ENCODE results near the gene AKAP12. TPM values are rescaled to one million over a fixed set of nuclear protein-coding genes. Genes with fewer than 3 reads are reported as not detected.
"Not testable (repeated sequence)": the region's sequence is repeated elsewhere in the genome, so short reads cannot be mapped to it uniquely, and the experiment has no call there.

AKAP12 gene
- total RNA-seq, 2 donors from 2014 or later = 0.18 to 0.20 TPM

DNA sequence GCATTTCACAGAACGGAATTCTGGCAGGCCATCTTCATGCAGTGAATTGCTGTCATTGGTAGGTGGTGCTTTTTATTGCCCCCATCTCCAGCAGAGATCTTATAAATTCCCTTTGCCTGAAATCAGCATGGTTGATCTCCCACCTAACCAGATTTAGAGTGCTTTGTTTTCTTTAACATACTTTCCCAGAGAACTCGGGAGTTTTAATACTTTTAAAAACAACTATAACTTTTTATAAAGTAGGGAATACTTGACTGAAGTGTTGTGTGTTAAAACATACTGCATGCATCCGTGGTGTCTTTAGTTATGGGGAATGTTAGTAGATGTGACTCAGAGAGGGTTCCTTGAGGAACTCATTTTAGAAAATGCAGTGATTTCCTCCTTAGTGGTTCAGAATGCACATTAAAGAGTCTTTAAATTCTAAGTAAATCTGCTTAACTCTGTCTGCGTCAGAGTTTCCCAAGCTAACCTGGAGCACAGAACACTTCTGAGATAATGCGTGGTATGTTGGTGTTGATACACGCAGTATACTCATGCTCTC is 54.9 kb downstream of the AKAP12 start:
- H3K9me3 ChIP-seq (ENCODE audit: control insufficient read depth, low read length, poor library complexity, severe bottlenecking) = no peaks in the 10 kb centered on the region
- H3K36me3 Mint-ChIP-seq (ENCODE audit: low read depth) = peaks cover 3% of the 10 kb centered on the region
- H3K4me3 Mint-ChIP-seq = no peak overlapping the region
- no peak overlapping the region for H3K27ac Mint-ChIP-seq
- DNase-seq = no peak
- H3K4me1 Mint-ChIP-seq = peaks cover 9% of the 10 kb centered on the region
- peaks cover 69% of the 10 kb centered on the region for H3K27me3 Mint-ChIP-seq
- ATAC-seq = no peak

DNA sequence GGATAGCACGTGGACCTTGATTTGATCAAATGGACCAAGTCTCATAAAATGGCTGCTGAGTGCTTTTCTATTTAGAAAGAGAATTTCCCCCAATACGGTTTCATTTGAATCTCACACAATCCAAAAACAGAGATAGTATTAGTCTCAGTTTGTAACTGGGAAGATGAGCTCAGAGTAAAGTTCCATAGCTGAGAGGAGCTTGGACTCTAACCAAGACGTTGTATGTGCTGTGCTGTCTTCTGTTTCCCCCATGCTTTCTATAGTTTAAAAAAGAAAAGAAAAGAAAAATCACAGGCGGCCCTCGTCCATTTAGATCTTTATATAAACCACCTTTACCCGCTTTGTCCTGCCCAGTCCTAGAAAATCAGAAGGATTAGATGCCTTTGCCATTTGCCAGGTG is 58.1 kb downstream of the AKAP12 start:
- H3K27me3 Mint-ChIP-seq = peaks cover 62% of the 10 kb centered on the region
- H3K4me1 Mint-ChIP-seq = peaks cover 2% of the 10 kb centered on the region
- ATAC-seq (no peak), DNase-seq (no peak)
- H3K9me3 ChIP-seq (ENCODE audit: control insufficient read depth, low read length, poor library complexity, severe bottlenecking) = no peaks in the 10 kb centered on the region
- no peak overlapping the region for H3K4me3 Mint-ChIP-seq
- H3K36me3 Mint-ChIP-seq (ENCODE audit: low read depth) = no peaks in the 10 kb centered on the region
- H3K27ac Mint-ChIP-seq = no peak overlapping the region

DNA sequence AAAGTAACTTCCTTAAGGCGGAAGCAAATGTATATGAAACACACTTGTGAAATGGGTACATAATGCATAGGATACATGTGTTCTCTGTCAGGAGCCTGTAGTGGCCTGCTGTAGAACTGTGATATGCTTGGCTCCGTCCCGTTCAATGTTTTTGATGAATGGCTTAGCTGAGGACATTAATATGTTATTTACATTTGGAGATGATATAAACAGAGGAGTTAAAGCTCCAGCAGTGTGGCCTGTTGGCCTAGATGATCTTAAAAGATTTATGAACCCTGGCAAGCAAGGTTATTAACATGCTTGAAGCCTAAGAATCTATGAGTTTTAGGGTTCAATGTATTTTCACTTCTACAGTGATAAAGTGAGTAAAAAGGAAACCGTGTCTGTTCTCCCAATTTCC is 59.2 kb downstream of the AKAP12 start:
- H3K27me3 Mint-ChIP-seq = peaks cover 60% of the 10 kb centered on the region

DNA sequence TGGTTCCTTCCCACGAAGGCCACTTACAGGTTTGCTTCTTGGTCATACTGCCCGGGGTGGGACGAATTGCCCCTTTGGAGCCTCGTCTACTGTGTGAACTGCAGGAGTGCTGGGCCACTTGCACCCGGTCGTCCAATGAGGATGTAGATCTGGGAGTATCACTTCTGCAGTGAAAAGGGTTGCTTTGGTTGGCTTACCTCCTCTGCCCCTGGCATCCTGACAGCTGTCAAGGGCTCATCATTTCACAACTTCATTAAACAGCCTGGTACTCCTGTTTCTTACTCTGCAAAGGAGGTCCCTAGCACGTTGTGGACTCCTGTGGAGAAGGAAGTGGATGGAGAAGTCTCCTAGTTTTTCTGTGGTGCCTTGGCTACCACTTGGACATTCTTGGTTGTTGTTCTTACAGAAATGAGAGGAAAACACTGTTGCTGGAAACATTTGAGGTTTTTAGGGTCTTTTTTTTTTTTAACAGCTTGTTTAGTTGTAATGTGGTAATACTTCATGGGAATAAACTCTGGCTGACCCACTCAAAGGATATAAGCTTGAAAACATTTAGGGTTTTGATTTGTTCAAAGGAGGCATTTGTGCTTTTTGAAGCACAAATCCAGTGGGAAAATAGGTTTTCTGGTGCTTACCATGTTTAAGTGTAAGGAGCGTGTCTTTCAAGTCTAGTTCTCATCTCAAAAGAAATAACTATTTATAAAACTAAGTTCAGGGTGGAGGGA is 60.7 kb downstream of the AKAP12 start:
- no peaks in the 10 kb centered on the region for H3K36me3 Mint-ChIP-seq (ENCODE audit: low read depth)
- no peak overlapping the region for H3K4me3 Mint-ChIP-seq
- H3K27me3 Mint-ChIP-seq = peaks cover 57% of the 10 kb centered on the region
- no peaks in the 10 kb centered on the region for H3K9me3 ChIP-seq (ENCODE audit: control insufficient read depth, low read length, poor library complexity, severe bottlenecking)
- H3K4me1 Mint-ChIP-seq = peaks cover 2% of the 10 kb centered on the region
- ATAC-seq = no peak
- H3K27ac Mint-ChIP-seq = no peak overlapping the region
- DNase-seq = no peak

More for the DNA sequence above, 59.2 kb downstream of the AKAP12 start:
- no peaks in the 10 kb centered on the region for H3K9me3 ChIP-seq (ENCODE audit: control insufficient read depth, low read length, poor library complexity, severe bottlenecking)
- DNase-seq = no peak
- Mint-ChIP-seq H3K36me3 (ENCODE audit: low read depth) (no peaks in the 10 kb centered on the region), H3K4me1 (peaks cover 2% of the 10 kb centered on the region), H3K4me3 (no peak overlapping the region), H3K27ac (no peak overlapping the region)
- ATAC-seq = no peak

DNA sequence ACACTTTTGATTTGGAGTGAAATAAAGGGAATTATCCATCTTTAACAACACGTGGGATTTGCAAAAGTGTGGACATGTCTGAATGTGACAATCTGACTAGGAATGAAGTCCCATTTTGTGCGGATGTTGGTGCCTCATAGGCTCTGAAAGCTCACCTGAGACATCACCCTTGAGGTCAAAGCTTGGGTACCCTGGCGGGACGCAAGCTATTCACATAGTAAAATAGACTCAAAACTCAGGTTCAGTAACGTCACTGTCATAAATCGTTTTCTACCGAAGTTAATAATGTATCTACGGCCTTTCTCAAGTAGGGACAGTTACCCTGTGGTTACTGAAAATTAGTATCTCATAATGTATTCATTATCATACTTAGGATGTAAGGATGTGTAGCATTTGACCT is 61.8 kb downstream of the AKAP12 start:
- ATAC-seq (no peak), DNase-seq (no peak)
- H3K4me3 Mint-ChIP-seq = no peak overlapping the region
- H3K27me3 Mint-ChIP-seq = peaks cover 57% of the 10 kb centered on the region
- H3K27ac Mint-ChIP-seq = no peak overlapping the region
- H3K36me3 Mint-ChIP-seq (ENCODE audit: low read depth) = no peaks in the 10 kb centered on the region
- peaks cover 5% of the 10 kb centered on the region for H3K4me1 Mint-ChIP-seq
- H3K9me3 ChIP-seq (ENCODE audit: control insufficient read depth, low read length, poor library complexity, severe bottlenecking) = no peaks in the 10 kb centered on the region

DNA sequence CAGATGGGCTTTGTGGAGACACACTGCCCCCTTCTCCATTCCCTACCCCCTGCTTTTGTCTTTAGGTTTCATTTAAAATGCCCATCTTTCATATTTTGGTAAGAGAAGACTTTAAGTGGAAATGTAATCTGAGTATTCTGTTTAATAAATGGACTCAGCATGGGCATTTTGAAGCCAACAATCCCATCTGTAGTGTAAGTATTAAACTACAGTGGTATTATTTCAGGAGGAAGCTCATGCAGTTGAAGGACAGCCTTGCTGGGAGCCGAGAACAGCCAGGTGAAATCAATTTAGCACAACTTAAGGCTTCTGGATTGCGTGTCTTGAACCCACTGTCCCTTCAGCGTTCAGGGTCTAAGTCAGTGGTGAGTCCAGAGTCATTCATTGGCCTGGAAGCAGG is 63.5 kb downstream of the AKAP12 start:
- H3K9me3 ChIP-seq (ENCODE audit: control insufficient read depth, low read length, poor library complexity, severe bottlenecking) = no peaks in the 10 kb centered on the region
- ATAC-seq (no peak), DNase-seq (no peak)
- no peak overlapping the region for H3K4me3 Mint-ChIP-seq
- H3K27ac Mint-ChIP-seq = no peak overlapping the region
- H3K27me3 Mint-ChIP-seq = peaks cover 50% of the 10 kb centered on the region
- peaks cover 5% of the 10 kb centered on the region for H3K4me1 Mint-ChIP-seq
- H3K36me3 Mint-ChIP-seq (ENCODE audit: low read depth) = no peaks in the 10 kb centered on the region

DNA sequence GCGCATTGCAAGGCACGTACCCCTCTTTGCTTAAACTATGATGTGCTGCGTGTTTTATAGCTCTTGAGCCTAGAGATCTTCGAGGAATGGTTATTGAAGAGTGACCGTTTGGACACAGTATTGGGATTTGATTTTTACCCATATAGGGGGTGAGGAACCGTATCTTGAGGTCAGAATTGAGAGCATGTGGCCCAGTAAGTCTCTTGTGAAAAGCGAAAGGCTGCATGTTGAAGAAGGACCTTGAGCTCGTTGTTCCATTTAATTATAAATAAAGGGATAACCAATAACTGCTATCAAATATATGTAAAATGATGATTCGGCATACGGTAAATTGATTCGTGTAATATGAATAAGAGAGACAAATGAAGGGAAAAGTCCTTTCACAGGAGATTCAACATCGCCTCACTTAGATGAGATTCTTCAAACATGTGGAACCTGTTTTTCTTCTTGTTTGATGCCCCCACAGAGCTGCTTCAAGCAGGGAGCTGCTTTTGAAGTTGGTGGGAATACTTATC is 66.6 kb downstream of the AKAP12 start:
- no peaks in the 10 kb centered on the region for H3K36me3 Mint-ChIP-seq (ENCODE audit: low read depth)
- no peak for ATAC-seq
- DNase-seq = no peak
- H3K4me1 Mint-ChIP-seq = peaks cover 3% of the 10 kb centered on the region
- no peak overlapping the region for H3K27ac Mint-ChIP-seq
- peaks cover 46% of the 10 kb centered on the region for H3K27me3 Mint-ChIP-seq
- H3K4me3 Mint-ChIP-seq = no peak overlapping the region
- H3K9me3 ChIP-seq (ENCODE audit: control insufficient read depth, low read length, poor library complexity, severe bottlenecking) = no peaks in the 10 kb centered on the region

DNA sequence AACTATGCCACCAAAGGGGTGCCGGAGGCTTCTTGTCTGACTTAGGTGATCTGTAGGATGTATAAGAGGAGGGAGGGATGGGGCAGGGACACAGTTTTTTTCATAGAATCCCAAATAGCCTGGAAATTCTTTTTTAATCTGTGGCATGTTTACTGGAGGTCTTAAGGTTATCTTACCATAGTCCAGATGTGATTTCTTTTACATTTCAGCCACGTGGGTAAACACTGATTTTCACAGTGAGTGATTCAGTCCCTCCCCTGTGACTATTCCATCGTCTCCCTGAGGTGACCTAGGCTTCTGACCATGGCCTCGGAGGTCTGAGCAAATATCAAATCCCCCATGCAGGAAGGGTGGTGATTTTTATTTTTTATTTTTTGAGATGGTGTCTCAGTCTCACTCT is 67.7 kb downstream of the AKAP12 start:
- H3K27ac Mint-ChIP-seq = no peak overlapping the region
- DNase-seq (no peak), ATAC-seq (no peak)
- H3K9me3 ChIP-seq (ENCODE audit: control insufficient read depth, low read length, poor library complexity, severe bottlenecking) = no peaks in the 10 kb centered on the region
- H3K4me3 Mint-ChIP-seq = no peak overlapping the region
- H3K27me3 Mint-ChIP-seq = peaks cover 47% of the 10 kb centered on the region
- peaks cover 3% of the 10 kb centered on the region for H3K4me1 Mint-ChIP-seq
- H3K36me3 Mint-ChIP-seq (ENCODE audit: low read depth) = no peaks in the 10 kb centered on the region

DNA sequence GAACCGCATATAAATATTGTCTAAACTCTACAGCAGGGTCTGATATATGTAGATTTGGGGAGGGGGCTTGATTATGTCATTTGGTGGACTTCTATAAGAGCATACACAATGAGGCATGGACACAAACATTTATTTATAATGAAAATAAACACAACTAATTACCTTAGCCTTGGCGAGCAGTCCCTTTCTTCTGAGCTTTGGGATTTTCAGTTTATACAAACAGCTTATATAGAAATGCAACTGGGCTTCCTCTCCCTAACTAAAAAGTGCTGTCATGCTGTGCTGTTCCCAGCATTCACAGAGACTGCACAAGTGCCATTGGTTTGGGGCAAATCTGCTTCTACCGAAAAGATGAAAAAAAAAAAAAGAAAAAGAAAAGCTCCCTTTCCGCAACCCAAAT is 69.9 kb downstream of the AKAP12 start:
- no peaks in the 10 kb centered on the region for H3K9me3 ChIP-seq (ENCODE audit: control insufficient read depth, low read length, poor library complexity, severe bottlenecking)
- H3K4me1 Mint-ChIP-seq = peaks cover 3% of the 10 kb centered on the region
- ATAC-seq (no peak), DNase-seq (no peak)
- H3K36me3 Mint-ChIP-seq (ENCODE audit: low read depth) = no peaks in the 10 kb centered on the region
- H3K27ac Mint-ChIP-seq = no peak overlapping the region
- no peak overlapping the region for H3K4me3 Mint-ChIP-seq
- H3K27me3 Mint-ChIP-seq = peaks cover 36% of the 10 kb centered on the region

DNA sequence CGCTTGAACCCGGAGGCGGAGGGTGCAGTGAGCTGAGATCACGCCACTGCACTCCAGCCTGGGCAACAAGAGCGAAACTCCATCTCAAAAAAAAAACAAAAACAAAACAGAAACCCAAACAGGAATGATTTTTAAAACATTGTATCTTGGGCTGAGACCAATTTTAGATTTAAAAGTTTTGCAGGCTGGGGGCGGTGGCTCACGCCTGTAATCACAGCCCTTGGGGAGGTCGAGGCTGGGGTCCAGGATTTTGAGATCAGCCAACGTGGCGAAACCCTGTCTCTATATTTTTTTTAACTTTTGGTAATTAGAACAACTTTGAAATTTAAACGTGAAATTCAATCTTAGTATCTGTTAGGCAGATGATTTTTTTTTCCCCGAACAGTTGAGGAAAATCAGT is 70.5 kb downstream of the AKAP12 start:
- H3K27ac Mint-ChIP-seq = no peak overlapping the region
- H3K36me3 Mint-ChIP-seq (ENCODE audit: low read depth) = no peaks in the 10 kb centered on the region
- DNase-seq = no peak
- no peak for ATAC-seq
- no peaks in the 10 kb centered on the region for H3K9me3 ChIP-seq (ENCODE audit: control insufficient read depth, low read length, poor library complexity, severe bottlenecking)
- no peak overlapping the region for H3K4me3 Mint-ChIP-seq
- peaks cover 32% of the 10 kb centered on the region for H3K27me3 Mint-ChIP-seq
- peaks cover 3% of the 10 kb centered on the region for H3K4me1 Mint-ChIP-seq

DNA sequence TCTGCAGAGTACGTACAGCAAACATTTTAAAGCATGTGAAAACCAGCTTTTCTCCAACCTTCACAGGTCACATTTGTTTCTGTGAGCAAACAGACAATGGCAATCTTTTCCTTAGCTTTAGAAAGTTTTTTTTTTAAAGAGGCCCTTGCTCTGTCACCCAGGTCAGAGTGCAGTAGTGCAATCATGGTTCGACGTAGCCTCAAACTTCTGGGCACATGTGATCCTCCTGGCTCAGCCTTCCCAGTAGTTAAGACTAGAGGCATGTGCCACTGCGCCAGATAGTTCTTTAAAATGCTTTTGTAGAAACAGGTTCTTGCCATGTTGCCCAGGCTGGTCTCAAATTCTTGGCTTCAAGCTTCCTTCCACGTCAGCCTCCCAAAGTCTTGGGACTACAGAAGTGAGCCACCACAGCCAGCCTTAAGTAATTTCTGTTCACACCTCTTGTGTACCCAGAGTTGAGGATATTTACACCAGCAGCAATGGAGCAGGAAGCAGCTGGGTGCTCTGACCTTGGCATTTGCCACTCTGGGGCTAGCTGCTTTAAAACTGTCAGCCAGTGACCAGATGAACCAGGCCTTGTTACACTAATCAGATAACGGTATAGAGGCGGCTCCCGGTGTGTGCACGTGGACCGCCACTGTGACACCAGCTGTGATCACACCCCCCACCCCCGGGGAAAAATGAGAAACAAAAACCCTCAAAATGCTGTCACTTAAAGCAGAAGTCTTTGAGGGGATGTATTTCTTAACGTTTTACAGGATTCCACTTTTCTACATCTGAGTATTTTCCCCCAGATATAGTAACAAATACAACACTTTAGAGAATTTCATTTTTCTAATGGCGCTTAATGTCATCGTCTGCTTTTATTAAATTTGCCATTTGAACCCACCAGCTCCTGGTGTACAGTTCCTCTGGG is 71.3 kb downstream of the AKAP12 start:
- Mint-ChIP-seq H3K27me3 (peaks cover 25% of the 10 kb centered on the region), H3K36me3 (ENCODE audit: low read depth) (no peaks in the 10 kb centered on the region), H3K4me1 (peaks cover 2% of the 10 kb centered on the region), H3K27ac (no peak overlapping the region), H3K4me3 (no peak overlapping the region)
- no peaks in the 10 kb centered on the region for H3K9me3 ChIP-seq (ENCODE audit: control insufficient read depth, low read length, poor library complexity, severe bottlenecking)
- DNase-seq (no peak), ATAC-seq (no peak)

DNA sequence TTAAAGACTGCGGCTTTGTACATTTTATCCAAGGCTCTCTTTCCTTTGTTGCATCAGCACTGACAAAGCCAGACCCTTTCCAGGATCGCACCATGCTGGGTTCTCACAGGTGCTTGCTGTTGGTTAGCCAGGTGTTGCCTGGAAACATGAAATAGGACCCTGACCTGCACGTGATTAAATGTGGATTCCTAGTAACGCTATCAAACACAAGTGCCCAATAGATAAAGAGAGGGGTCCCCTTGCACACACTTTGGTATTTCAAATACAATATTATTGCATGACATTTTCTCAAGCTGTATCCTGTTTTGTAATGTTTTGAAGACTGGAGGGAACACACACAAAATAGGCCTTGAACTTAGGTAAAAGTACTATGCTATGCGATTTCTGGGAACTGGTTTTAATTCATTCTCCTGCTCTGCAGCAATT is 73.3 kb downstream of the AKAP12 start:
- no peak overlapping the region for H3K27ac Mint-ChIP-seq
- H3K4me1 Mint-ChIP-seq = no peaks in the 10 kb centered on the region
- H3K9me3 ChIP-seq (ENCODE audit: control insufficient read depth, low read length, poor library complexity, severe bottlenecking) = no peaks in the 10 kb centered on the region
- ATAC-seq (no peak), DNase-seq (no peak)
- no peak overlapping the region for H3K4me3 Mint-ChIP-seq
- H3K36me3 Mint-ChIP-seq (ENCODE audit: low read depth) = no peaks in the 10 kb centered on the region
- peaks cover 16% of the 10 kb centered on the region for H3K27me3 Mint-ChIP-seq

DNA sequence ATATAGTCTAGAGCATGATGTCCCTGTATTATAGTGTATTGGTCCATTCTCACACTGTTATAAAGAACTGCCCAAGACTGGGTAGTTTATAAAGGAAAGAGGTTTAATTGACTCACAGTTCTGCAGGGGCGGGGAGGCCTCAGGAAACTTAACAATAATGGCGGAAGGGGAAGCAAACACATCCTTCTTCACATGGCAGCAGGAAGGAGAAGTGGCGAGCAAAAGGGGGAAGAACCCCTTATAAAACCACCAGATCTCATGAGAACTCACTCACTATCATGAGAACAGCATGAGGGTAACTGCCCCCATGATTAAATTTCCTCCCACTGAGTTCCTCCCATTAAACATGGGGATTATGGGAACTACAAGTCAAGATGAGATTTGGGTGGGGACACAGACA is 75.9 kb downstream of the AKAP12 start:
- not testable (repeated sequence) for H3K9me3 ChIP-seq (ENCODE audit: control insufficient read depth, low read length, poor library complexity, severe bottlenecking); H3K4me3 Mint-ChIP-seq; H3K36me3 Mint-ChIP-seq (ENCODE audit: low read depth); ATAC-seq; H3K27ac Mint-ChIP-seq; H3K4me1 Mint-ChIP-seq; DNase-seq
- H3K27me3 Mint-ChIP-seq = peaks cover 18% of the 10 kb centered on the region

Data from T-helper 17 cell (primary cell).